LNCaP clone FGC (cell line): ENCODE measurements around the gene FCER2.

Experiments
- DNase-seq: peaks from one replicate; pipeline ENCODE4 v3.0.0-alpha.2; 2011; ENCODE audit warnings: low read depth
- H3K4me3 ChIP-seq: 2 replicates; pipeline ENCODE4 v1.5.1; 2011; ENCODE audit warnings: mild to moderate bottlenecking, low read depth, low read length, control low read depth
- CTCF ChIP-seq: IDR thresholded peaks from 2 replicates; pipeline ENCODE4 v1.5.1; 2012; ENCODE audit warnings: mild to moderate bottlenecking; ENCODE audit not compliant: control insufficient read depth, insufficient read depth; ENCODE audit errors: extremely low read depth

Gene FCER2

GRCh38 chr19:7729211-7729610, 27.3 kb upstream of the FCER2 start:
- no peak for DNase-seq
- TF ChIP-seq CTCF, result no peak

GRCh38 chr19:7725791-7726190, 23.9 kb upstream of the FCER2 start:
- no peak for TF ChIP-seq CTCF
- H3K4me3 ChIP-seq, result no peak overlapping the region
- no peak for DNase-seq

More at GRCh38 chr19:7729211-7729610, 27.3 kb upstream of the FCER2 start:
- H3K4me3 ChIP-seq, result no peak overlapping the region

- TF ChIP-seq CTCF, result no peak
- no peak overlapping the region for H3K4me3 ChIP-seq
- no peak for DNase-seq
Observed at GRCh38 chr19:7722231-7722651, 20.3 kb upstream of the FCER2 start.

- no peak overlapping the region for H3K4me3 ChIP-seq
- no peak for TF ChIP-seq CTCF
- no peak for DNase-seq
Observed at GRCh38 chr19:7720351-7720750, 18.4 kb upstream of the FCER2 start.

- no peak for DNase-seq
- TF ChIP-seq CTCF, result no peak
- H3K4me3 ChIP-seq, result no peak overlapping the region
Observed at GRCh38 chr19:7718668-7719067, 16.7 kb upstream of the FCER2 start.

- H3K4me3 ChIP-seq, result no peak overlapping the region
- no peak for DNase-seq
- no peak for TF ChIP-seq CTCF
Observed at GRCh38 chr19:7716762-7717161, 14.8 kb upstream of the FCER2 start.

GRCh38 chr19:7715671-7716070, 13.7 kb upstream of the FCER2 start:
- no peak for DNase-seq
- H3K4me3 ChIP-seq, result no peak overlapping the region
- no peak for TF ChIP-seq CTCF
